HG03558 (cell line): ENCODE results near the gene WDR4.
"Not testable (repeated sequence)": the region's sequence is repeated elsewhere in the genome, so short reads cannot be mapped to it uniquely, and the experiment has no call there.

Source experiments
- ATAC-seq: cut with Tn5 transposase; IDR thresholded peaks from one replicate; pipeline ENCODE4 v1.9.1; 2021; ENCODE audit warnings: moderate number of reproducible peaks; ENCODE audit not compliant: unreplicated experiment; ENCODE audit errors: extremely low read depth

Gene WDR4

GRCh38 chr21:42841916-42842655 is 37.3 kb downstream of the WDR4 start:
- not testable (repeated sequence) for ATAC-seq

GRCh38 chr21:42841156-42841915 is 38.0 kb downstream of the WDR4 start:
- ATAC-seq: no peak

GRCh38 chr21:42840411-42841155 is 38.8 kb downstream of the WDR4 start:
- ATAC-seq: no peak

- no peak for ATAC-seq
Measured at GRCh38 chr21:42839271-42840231, 39.8 kb downstream of the WDR4 start.

- not testable (repeated sequence) for ATAC-seq
Measured at GRCh38 chr21:42838212-42838690, 41.1 kb downstream of the WDR4 start.

GRCh38 chr21:42837421-42838211 is 41.7 kb downstream of the WDR4 start:
- no peak for ATAC-seq

- ATAC-seq: no peak
Measured at GRCh38 chr21:42836767-42837301, 42.5 kb downstream of the WDR4 start.

- no peak for ATAC-seq
Measured at GRCh38 chr21:42836402-42836666, 43.0 kb downstream of the WDR4 start.

GRCh38 chr21:42835611-42836401 is 43.5 kb downstream of the WDR4 start:
- no peak for ATAC-seq

GRCh38 chr21:42835211-42835610 is 44.1 kb downstream of the WDR4 start:
- ATAC-seq: no peak

- ATAC-seq: no peak
Measured at GRCh38 chr21:42834726-42835191, 44.6 kb downstream of the WDR4 start.

- ATAC-seq: no peak
Measured at GRCh38 chr21:42833859-42834725, 45.2 kb downstream of the WDR4 start.

GRCh38 chr21:42833439-42833815 is 45.9 kb downstream of the WDR4 start:
- ATAC-seq: no peak

GRCh38 chr21:42832321-42832630 is 47.1 kb downstream of the WDR4 start:
- ATAC-seq: not testable (repeated sequence)

GRCh38 chr21:42830456-42831455 is 48.6 kb downstream of the WDR4 start:
- no peak for ATAC-seq

GRCh38 chr21:42829954-42830353 is 49.4 kb downstream of the WDR4 start:
- no peak for ATAC-seq
